Mucosa of gallbladder (tissue), 1 donor: Measurements from ENCODE around the gene RBL1. TPM values are rescaled to one million over a fixed set of nuclear protein-coding genes. Genes with fewer than 3 reads are reported as not detected.
"Not testable (repeated sequence)": the region's sequence is repeated elsewhere in the genome, so short reads cannot be mapped to it uniquely, and the experiment has no call there.

Experiments used
- DNase-seq: peaks from one replicate; pipeline ENCODE4 v3.0.0-alpha.2; 2020; ENCODE audit warnings: low spot score
- total RNA-seq: library from RNA; stranded (reverse); gene quantifications from one replicate; pipeline ENCODE4 v1.2.1, GENCODE V29; 2021
- donor health status: DM: no; HTN: no; CAD: no.

RBL1 gene
- total RNA-seq, 1 donor from 2014 or later: 4.6 TPM

DNA sequence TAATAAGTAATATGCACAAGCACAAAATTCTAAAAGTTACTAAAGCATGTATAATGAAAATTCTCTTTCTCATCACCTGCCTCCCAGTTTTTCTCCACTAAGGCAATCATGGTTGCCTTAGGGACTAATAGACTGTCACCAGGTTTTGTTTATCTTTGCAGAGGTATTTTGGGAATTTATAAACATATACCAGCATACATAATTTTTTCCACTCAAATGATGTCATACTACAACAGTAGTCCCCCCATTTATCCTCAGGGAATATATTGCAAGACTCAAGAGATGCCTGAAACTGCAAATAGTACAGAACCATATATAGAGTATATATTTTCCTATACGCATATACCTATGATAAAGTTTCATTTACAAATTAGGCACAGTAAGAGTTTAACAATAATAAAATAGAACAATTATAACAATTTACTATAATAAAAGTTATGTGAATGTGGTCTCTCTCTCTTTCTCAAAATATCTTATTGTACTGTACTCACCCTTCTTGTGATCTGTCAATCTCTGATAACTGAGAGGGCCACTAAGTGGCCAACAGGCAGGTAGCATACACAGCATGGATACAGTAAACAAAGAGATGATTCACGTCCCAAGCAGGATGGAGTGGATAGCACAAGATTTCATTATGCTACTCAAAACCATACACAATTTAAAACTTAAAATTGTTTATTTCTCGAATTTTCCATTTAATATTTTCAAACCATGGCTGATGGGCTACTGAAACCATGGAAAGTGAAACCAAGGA, 19.7 kb downstream of the RBL1 start:
- DNase-seq: no peak

DNA sequence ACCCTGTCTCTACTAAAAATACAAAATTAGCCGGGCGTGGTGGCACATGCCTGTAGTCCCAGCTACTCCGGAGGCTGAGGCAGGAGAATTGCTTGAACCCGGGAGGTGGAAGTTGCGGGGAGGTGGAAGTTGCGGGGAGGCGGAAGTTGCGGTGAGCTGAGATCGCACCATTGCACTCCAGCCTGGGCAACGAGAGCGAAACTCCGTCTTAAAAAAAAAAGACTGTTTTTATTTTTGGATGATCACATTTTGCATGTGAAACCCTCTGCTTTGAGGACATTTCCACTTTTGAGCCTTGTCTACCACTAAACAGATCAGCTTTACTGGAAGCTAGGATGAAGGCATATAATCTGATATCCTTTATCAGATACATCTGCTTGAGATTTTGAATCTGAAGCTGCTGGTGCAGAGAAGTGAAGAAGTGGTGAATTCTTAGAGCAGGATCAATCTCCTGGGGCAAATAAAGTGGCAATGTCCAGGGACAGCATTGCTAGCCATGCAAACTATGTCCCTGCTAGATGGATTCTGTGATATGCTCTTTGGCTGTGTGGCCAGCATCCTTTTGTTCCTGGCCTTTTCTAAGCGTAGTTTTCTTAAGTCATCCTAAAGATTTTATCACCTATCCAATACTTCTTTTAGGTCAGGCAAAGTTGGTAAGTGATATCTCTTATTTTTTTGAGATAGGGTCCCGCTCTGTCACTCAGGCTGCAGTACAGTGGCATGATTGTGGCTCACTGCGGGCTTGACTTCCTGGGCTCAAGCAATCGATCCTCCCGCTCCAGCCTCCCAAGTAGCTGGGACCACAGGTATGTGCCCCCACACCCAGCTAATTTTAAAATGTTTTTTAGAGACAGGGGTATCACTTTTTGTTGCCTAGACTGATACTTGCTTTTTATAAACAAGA, 23.3 kb downstream of the RBL1 start:
- no peak for DNase-seq

DNA sequence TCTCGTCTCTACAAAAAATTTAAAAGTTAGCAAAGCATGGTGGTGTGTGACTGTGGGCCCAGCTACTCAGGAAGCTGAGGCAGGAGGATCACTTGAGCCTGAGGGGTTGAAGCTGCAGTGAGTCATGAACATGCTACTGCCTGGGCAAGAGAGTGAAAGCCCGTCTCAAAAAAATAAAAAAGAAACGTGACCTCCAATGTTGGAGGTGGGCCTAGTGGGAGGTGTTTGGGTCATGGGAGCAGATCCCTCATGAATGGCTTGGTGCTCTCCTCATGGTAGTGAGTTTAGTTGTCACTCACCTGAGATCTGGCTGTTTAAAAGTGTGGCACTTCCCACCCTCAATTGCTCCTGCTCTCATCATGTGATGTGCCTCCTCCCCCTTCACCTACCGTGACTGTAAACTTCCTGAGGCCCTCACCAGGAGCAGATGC, 24.3 kb downstream of the RBL1 start:
- no peak for DNase-seq

DNA sequence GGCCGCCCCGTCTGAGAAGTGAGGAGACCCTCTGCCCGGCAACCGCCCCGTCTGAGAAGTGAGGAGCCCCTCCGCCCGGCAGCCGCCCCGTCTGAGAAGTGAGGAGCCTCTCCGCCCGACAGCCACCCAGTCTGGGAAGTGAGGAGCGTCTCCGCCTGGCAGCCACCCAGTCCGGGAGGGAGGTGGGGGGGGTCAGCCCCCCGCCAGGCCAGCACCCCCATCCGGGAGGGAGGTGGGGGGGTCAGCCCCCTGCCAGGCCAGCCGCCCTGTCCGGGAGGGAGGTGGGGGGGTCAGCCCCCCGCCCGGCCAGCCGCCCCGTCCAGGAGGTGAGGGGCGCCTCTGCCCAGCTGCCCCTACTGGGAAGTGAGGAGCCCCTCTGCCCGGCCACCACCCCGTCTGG, 26.2 kb downstream of the RBL1 start:
- not testable (repeated sequence) for DNase-seq

DNA sequence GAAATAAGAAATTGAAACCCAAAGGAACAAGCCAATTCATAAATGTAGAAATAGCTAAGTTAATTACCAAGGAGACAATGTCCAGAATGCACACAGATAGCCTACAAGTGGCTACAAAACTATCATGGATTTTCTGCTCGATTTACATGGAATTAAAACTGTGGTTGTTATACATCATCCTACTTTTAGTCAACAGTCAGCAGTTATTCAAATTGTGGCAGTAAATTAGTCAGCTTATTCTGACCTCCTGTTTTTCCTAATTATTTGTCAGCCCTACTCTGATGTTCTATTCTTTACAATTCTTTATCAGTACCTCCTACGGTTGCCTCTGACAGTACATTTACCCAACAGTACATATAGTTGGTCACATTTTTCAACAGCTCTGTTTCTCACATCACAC, 29.6 kb downstream of the RBL1 start:
- no peak for DNase-seq

DNA sequence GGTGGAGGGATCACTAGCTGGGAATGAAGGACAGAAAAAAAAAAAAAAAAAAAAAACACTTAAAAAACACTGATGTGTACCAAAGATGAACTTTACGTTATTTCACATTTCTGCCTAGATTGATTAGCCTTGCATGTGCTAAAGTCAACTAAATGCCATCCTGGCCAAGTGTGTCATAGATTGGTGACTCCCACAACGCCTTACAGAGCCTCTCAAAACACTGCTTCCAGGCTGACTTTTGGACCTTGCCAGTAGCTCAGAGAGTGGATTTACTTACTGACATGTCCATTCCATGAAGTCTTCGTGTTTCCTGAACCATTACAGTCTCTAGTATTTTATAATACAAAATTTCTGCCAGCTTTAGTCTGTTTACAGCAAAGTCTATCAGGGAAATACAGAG, 40.5 kb downstream of the RBL1 start:
- DNase-seq: no peak

DNA sequence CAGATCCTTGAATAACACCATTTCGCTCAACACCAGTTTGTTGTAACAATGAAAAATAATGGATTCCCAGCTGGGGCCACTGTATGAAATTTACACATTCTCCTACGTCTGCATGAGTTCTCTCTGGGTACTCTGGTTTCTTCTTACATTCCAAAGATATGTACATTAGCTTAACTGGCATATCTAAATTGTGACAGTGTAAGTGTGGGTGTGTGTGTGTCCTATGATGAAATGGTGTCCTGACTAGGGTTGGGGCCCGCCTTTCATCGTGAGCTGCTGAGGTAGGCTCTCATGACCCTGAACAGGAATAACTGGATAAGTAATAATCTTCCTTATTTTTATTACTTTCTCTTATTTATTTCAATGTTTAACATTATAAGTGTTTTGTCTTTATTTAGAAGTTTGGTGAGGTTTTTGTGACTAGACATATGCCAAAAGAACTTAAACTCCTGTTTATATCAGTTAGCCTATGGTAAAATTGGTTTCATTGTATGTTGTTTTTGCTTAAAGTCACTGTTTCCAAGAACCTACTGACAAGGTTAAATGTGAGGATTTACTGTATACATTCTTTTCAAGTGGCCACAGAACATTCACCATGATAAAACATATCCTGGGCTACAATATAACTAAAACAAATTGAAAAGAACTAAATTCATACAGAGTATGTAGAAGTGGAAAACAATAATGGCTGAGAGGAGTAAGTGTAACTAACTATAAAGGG, 42.4 kb downstream of the RBL1 start:
- DNase-seq: no peak

DNA sequence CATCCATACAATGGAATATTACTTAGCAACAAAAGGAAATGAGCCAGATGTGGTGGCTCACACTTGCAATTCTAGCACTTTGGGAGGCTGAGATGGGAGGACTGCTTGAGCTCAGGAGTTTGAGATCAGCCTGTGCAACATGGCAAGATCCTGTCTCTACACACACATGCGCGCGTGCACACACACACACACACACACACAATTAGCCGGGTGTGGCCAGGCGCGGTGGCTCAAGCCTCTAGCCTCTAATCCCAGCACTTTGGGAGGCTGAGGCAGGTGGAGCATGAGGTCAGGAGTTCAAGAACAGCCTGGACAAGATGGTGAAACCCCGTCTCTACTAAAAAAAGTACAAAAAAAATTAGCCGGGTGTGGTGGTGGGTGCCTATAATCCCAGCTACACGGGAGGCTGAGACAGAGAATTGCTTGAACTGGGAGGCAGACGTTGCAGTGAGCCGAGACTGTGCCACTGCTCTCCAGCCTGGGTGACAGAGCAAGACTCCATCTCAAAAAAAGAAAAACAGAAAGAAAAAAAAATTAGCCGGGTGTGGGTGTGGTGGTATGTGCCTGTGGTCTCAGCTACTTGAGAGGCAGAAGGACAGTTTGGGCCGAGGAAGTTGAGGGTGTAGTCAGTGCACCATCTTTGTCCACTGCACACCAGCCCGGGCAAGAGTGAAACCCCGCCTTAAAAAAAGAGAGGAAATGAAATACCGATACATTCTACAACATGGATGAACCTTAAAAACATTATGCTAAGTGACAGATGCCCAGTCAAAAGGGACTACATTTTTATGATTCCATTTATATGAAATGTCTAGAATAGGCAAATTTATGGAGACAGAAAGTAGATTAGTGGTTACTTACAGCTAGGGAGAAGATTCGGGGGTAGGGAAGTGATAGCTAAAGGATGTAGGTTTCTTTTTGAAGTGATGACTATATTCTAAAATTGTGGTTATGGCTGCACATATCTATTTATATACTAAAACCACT, 52.5 kb downstream of the RBL1 start:
- no peak for DNase-seq

DNA sequence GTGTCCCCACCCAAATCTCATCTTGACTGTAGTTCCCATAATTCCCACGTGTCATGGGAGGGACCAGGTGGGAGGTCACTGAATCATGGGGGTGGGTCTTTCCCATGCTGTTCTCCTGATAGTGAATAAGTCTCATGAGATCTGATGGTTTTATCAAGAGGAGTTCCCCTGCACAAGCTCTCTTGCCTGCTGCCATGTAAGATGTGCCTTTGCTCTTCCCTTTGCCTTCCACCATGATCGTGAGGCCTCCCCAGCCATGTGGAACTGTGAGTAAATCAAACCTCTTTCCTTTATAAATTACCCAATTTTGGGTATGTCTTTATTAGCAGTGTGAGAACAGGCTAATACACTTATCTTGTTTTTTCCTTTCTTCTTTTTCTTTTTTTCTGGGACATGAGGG, 56.4 kb downstream of the RBL1 start:
- not testable (repeated sequence) for DNase-seq

DNA sequence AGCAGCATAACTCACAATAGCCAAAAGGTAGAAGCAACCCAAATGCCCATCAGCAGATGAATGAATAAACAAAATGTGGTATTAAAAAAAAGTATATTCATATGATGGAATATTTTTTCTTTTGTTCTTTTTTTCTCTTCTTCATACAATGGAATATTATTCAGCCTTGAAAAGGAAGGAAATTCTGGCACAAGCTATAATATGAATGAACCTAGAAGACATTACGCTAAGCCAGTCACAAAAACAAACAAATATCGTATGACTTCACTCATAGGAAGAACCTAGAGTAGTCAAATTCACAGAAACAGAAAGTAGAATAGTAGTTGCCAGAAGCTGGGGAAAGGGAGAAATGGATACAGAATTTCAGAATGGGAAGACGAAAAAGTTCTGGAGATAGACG, 63.7 kb downstream of the RBL1 start:
- DNase-seq: no peak

DNA sequence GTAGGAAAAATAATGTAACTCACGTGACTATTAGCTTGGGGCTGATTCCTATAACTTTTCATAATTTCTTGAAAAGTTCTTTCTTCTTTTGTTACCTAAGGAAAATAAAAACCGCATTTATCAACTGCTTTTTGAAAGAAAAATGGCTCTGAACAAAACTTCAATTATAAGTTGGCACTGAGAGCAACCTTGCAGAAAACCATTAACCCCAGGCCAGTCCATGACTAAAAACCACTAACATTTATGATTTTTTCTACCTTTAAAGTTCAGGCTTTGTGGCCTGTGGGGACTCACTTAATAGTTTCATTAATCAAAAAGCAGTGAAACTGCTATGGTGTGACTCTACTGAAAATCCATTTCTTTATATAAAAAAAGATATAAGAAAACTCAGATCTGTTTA, 75.2 kb downstream of the RBL1 start:
- DNase-seq: no peak

DNA sequence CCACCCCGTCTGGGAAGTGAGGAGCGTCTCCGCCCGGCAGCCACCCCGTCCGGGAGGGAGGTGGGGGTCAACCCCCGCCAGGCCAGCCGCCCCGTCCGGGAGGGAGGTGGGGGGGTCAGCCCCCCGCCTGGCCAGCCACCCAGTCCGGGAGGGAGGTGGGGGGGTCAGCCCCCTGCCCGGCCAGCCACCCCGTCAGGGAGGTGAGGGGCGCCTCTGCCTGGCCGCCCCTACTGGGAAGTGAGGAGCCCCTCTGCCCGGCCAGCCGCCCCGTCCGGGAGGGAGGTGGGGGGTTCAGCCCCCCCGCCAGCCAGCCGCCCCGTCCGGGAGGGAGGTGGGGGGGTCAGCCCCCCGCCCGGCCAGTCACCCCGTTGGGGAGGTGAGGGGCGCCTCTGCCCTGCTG, 83.2 kb downstream of the RBL1 start:
- not testable (repeated sequence) for DNase-seq

DNA sequence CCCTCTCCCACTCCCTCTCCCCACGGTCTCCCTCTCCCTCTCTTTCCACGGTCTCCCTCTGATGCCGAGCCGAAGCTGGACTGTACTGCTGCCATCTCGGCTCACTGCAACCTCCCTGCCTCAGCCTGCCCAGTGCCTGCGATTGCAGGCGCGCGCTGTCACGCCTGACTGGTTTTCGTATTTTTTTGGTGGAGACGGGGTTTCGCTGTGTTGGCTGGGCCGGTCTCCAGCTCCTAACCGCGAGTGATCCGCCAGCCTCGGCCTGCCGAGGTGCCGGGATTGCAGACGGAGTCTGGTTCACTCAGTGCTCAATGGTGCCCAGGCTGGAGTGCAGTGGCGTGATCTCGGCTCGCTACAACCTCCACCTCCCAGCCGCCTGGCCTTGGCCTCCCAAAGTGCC, 83.9 kb downstream of the RBL1 start:
- not testable (repeated sequence) for DNase-seq

DNA sequence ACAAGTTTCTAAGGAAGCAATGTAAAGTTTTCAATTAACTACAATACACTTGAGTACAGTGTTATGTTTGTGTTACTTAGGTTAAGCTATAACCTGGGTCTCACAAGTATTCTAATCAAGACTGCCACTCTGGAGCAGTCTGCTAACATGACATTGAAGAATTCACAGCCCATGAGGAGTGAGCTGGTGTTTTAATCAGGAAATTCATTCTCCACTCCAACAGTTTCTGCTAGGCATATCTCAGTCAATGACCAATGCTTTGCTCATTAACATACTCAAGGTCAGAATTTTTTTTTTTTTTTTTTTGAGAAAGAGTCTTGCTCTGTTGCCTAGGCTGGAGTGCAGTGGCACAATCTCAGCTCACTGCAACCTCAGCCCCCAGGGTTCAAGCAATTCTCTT, 84.7 kb downstream of the RBL1 start:
- DNase-seq: no peak

DNA sequence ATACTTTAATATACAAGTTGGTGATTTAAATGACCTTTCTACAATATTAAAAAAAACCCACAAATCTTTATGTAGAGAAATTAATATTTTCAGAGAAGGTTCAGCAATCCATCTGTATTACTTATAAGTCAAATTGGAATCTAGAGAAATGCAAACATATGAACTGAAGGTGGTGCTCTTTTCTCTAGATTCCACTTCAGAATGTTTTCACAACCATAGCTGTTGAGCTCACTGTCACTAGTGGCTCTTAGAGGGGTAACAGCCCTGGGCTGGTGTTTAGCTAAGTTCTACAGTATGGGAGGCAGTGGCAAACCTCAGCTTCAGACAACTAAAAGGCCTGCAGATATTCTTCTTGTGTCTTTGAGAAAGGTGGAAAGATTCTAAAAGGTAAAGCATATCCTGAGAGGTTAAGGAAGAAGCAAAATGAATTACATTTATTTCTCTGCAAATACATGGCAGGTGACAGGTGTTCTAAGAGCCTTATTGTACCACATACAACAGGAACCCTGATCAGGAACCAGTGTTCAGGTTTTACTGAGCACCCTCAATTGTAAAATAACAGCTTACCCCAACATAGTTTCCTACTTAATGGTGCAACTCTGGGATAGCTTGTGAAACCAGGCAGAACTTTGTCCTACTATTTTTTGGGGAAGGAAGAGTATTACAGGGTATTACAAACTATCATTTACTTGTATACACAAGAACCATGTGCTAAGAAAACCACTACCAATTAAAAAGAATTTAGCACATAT, 87.7 kb downstream of the RBL1 start:
- DNase-seq: no peak

DNA sequence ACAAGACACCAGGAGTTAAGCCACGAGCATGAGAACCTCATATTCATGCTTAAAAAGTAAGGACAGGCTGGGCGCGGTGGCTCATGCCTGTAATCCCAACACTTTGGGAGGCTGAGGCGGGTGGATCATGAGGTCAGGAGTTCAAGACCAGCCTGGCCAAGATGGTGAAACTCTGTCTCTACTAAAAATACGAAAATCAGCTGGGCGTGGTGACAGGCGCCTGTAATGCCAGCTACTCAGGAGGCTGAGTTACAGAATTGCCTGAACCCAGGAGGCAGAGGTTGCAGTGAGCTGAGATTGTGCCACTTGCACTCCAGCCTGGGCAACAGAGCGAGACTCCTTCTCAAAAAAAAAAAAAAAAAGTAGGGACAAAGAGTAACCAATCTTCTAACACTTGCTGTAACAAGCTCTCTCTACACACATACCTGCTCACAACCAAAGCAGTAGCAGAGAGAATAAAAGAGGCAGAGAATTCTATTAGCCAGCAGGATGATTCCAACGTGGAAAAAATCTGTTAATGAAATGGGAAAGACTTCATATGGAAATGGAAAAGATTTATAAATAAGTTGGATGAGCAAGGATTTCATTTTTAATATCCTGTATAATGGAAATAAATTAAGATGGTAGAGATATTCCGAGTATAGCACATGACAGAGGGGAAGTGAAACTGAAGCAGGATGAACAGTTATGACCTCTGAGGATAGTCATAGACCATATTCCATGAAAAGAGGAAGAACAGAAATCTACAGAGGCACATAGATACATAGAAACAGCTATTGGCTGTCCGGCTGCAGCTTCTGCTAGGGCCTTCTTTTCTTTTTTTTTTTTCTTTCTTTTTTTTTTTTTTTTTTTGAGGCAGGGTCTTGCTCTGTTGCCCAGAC, 90.5 kb downstream of the RBL1 start:
- DNase-seq: not testable (repeated sequence)

DNA sequence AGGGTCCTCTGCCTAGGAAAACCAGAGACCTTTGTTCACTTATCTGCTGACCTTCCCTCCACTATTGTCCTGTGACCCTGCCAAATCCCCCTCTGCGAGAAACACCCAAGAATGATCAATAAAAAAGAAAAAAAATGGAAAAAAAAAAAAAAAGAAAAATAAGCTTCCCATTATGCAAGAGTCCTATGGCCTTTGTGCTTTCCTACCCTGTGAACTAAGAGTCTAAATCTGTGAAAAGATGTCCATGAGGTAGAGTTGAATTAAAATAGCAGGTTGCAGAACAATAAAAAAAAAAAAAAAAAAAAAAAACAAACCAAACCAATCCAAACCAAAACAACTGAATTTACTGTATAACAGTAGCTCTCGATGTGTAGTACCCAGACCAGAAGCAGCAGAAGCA, 94.2 kb downstream of the RBL1 start:
- not testable (repeated sequence) for DNase-seq

DNA sequence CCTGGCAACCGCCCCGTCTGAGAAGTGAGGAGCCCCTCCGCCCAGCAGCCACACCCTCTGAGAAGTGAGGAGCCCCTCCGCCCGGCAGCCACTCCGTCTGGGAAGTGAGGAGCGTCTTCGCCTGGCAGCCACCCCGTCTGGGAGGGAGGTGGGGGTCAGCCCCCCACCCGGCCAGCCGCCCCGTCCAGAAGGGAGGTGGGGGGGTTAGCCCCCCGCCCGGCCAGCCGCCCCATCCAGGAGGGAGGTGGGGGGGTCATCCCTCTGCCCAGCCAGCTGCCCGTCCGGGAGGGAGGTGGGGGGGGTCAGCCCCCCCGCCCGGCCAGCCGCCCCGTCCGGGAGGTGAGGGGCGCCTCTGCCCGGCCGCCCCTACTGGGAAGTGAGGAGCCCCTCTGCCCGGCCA, 95.6 kb downstream of the RBL1 start:
- not testable (repeated sequence) for DNase-seq

DNA sequence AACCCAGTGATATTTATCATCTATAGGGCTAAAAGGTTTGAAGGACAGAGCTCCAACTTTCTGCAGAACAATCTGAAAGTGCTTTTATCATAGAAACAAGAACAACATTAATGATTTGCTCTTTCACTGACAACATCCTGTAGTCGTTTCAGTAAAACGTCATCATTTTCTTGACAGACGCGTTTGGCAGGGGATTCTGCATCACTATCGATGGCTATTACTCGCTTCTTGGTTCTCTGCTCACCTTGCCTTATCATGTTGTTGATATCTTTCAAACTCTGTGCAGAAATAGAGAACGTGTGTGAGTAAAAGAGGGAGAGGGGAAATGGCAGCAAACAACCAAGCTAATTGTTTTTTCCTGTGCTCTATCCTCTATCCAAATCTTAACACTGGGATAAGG, 97.1 kb downstream of the RBL1 start:
- DNase-seq: no peak
